Measurements from ENCODE around the gene PROM2. TPM values are rescaled to one million over a fixed set of nuclear protein-coding genes. Genes with fewer than 3 reads are reported as not detected.

PROM2 gene
- total and polyA plus RNA-seq, 2 experiments from 2014 or later: 2.1 to 2.2 TPM

DNA sequence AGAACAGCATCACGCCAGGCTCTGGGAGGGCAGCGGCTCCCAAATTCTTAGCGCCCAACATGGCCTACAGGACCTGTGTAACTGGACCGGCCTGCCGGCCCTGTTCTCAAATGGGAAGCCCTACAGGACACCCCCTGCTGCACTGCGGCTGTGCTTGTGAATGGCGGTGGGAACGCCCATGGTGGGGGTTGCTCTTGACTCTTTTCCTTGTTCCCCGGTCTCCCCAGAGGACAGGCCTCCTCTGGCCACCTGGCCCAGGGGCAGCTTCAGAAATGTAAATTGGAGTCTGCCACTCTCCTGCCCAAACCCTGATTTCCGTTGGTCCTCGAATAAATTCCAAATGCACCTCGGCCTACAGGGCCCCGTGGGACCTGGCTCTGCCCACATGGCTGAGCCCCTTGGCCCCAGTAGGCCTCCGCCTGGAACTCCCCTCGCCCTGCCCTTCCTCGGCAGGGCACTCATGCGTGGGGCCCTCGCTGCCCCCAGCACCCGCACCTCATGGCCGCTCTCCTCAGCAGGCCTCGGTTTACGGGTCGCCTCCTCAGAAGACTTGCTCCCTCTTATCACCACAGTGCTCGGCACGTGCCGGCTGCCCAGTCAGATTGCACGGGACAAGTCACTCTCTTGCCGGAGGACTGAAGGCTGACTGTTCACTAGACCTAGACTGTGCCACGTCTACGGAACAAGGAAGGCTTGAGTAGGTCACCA lies 52.3 kb downstream of the PROM2 start:
- Mint-ChIP-seq H3K36me3 (ENCODE audit: low read depth) (no peaks in the 10 kb centered on the region), H3K27ac (no peak overlapping the region), H3K4me1 (peaks cover 3% of the 10 kb centered on the region; the same call in 1 of the 3 replicates), H3K4me3 (no peak overlapping the region), H3K9me3 (no peaks in the 10 kb centered on the region; the same call in 1 of the 3 replicates), H3K27me3 (ENCODE audit: insufficient read depth, low read depth, poor library complexity) (peaks cover 11% of the 10 kb centered on the region)
- TF ChIP-seq, protein P1, sequence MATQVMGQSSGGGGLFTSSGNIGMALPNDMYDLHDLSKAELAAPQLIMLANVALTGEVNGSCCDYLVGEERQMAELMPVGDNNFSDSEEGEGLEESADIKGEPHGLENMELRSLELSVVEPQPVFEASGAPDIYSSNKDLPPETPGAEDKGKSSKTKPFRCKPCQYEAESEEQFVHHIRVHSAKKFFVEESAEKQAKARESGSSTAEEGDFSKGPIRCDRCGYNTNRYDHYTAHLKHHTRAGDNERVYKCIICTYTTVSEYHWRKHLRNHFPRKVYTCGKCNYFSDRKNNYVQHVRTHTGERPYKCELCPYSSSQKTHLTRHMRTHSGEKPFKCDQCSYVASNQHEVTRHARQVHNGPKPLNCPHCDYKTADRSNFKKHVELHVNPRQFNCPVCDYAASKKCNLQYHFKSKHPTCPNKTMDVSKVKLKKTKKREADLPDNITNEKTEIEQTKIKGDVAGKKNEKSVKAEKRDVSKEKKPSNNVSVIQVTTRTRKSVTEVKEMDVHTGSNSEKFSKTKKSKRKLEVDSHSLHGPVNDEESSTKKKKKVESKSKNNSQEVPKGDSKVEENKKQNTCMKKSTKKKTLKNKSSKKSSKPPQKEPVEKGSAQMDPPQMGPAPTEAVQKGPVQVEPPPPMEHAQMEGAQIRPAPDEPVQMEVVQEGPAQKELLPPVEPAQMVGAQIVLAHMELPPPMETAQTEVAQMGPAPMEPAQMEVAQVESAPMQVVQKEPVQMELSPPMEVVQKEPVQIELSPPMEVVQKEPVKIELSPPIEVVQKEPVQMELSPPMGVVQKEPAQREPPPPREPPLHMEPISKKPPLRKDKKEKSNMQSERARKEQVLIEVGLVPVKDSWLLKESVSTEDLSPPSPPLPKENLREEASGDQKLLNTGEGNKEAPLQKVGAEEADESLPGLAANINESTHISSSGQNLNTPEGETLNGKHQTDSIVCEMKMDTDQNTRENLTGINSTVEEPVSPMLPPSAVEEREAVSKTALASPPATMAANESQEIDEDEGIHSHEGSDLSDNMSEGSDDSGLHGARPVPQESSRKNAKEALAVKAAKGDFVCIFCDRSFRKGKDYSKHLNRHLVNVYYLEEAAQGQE (IDR thresholded peaks at IDR 0.05; ENCODE audit: unreplicated experiment): no peak
- TF ChIP-seq ZNF114 (CRISPR knock-in tag; IDR thresholded peaks at IDR 0.05) (no peak), POLR2AphosphoS5 (IDR thresholded peaks at IDR 0.05; ENCODE audit: low read depth) (no peak), EZH2 (IDR thresholded peaks at IDR 0.05; ENCODE audit: low read depth, unreplicated experiment) (no peak), CREB1 (CRISPR knock-in tag; IDR thresholded peaks at IDR 0.05; ENCODE audit: low read depth) (no peak), EZH2phosphoT487 (IDR thresholded peaks at IDR 0.05; ENCODE audit: unreplicated experiment) (no peak), NANOG (IDR thresholded peaks at IDR 0.05; ENCODE audit: borderline replicate concordance) (no peak), JUNB (IDR thresholded peaks at IDR 0.05; ENCODE audit: unreplicated experiment) (no peak), ZNF331 (CRISPR knock-in tag; IDR thresholded peaks at IDR 0.05; ENCODE audit: low read depth) (no peak), STAT1 (IDR thresholded peaks at IDR 0.05; ENCODE audit: unreplicated experiment) (no peak)
- TF ChIP-seq, protein P2, sequence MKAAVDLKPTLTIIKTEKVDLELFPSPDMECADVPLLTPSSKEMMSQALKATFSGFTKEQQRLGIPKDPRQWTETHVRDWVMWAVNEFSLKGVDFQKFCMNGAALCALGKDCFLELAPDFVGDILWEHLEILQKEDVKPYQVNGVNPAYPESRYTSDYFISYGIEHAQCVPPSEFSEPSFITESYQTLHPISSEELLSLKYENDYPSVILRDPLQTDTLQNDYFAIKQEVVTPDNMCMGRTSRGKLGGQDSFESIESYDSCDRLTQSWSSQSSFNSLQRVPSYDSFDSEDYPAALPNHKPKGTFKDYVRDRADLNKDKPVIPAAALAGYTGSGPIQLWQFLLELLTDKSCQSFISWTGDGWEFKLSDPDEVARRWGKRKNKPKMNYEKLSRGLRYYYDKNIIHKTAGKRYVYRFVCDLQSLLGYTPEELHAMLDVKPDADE (IDR thresholded peaks at IDR 0.05): no peak
- TF ChIP-seq, protein P3, sequence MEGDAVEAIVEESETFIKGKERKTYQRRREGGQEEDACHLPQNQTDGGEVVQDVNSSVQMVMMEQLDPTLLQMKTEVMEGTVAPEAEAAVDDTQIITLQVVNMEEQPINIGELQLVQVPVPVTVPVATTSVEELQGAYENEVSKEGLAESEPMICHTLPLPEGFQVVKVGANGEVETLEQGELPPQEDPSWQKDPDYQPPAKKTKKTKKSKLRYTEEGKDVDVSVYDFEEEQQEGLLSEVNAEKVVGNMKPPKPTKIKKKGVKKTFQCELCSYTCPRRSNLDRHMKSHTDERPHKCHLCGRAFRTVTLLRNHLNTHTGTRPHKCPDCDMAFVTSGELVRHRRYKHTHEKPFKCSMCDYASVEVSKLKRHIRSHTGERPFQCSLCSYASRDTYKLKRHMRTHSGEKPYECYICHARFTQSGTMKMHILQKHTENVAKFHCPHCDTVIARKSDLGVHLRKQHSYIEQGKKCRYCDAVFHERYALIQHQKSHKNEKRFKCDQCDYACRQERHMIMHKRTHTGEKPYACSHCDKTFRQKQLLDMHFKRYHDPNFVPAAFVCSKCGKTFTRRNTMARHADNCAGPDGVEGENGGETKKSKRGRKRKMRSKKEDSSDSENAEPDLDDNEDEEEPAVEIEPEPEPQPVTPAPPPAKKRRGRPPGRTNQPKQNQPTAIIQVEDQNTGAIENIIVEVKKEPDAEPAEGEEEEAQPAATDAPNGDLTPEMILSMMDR (conservative IDR thresholded peaks at IDR 0.05; ENCODE audit: low read depth in 2 of 2): no peak
- TF ChIP-seq, protein P4, sequence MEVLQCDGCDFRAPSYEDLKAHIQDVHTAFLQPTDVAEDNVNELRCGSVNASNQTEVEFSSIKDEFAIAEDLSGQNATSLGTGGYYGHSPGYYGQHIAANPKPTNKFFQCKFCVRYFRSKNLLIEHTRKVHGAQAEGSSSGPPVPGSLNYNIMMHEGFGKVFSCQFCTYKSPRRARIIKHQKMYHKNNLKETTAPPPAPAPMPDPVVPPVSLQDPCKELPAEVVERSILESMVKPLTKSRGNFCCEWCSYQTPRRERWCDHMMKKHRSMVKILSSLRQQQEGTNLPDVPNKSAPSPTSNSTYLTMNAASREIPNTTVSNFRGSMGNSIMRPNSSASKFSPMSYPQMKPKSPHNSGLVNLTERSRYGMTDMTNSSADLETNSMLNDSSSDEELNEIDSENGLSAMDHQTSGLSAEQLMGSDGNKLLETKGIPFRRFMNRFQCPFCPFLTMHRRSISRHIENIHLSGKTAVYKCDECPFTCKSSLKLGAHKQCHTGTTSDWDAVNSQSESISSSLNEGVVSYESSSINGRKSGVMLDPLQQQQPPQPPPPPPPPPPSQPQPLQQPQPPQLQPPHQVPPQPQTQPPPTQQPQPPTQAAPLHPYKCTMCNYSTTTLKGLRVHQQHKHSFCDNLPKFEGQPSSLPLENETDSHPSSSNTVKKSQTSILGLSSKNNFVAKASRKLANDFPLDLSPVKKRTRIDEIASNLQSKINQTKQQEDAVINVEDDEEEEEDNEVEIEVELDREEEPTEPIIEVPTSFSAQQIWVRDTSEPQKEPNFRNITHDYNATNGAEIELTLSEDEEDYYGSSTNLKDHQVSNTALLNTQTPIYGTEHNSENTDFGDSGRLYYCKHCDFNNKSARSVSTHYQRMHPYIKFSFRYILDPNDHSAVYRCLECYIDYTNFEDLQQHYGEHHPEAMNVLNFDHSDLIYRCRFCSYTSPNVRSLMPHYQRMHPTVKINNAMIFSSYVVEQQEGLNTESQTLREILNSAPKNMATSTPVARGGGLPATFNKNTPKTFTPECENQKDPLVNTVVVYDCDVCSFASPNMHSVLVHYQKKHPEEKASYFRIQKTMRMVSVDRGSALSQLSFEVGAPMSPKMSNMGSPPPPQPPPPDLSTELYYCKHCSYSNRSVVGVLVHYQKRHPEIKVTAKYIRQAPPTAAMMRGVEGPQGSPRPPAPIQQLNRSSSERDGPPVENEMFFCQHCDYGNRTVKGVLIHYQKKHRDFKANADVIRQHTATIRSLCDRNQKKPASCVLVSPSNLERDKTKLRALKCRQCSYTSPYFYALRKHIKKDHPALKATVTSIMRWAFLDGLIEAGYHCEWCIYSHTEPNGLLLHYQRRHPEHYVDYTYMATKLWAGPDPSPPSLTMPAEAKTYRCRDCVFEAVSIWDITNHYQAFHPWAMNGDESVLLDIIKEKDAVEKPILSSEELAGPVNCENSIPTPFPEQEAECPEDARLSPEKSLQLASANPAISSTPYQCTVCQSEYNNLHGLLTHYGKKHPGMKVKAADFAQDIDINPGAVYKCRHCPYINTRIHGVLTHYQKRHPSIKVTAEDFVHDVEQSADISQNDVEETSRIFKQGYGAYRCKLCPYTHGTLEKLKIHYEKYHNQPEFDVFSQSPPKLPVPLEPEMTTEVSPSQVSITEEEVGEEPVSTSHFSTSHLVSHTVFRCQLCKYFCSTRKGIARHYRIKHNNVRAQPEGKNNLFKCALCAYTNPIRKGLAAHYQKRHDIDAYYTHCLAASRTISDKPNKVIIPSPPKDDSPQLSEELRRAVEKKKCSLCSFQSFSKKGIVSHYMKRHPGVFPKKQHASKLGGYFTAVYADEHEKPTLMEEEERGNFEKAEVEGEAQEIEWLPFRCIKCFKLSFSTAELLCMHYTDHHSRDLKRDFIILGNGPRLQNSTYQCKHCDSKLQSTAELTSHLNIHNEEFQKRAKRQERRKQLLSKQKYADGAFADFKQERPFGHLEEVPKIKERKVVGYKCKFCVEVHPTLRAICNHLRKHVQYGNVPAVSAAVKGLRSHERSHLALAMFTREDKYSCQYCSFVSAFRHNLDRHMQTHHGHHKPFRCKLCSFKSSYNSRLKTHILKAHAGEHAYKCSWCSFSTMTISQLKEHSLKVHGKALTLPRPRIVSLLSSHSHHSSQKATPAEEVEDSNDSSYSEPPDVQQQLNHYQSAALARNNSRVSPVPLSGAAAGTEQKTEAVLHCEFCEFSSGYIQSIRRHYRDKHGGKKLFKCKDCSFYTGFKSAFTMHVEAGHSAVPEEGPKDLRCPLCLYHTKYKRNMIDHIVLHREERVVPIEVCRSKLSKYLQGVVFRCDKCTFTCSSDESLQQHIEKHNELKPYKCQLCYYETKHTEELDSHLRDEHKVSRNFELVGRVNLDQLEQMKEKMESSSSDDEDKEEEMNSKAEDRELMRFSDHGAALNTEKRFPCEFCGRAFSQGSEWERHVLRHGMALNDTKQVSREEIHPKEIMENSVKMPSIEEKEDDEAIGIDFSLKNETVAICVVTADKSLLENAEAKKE (CRISPR knock-in tag; IDR thresholded peaks at IDR 0.05): no peak
- Histone ChIP-seq H2AFZ (no peak overlapping the region), H4K20me1 (replicated peaks; ENCODE audit: insufficient read depth) (no peaks in the 10 kb centered on the region), H3K4me3 (no peak overlapping the region), H3K79me2 (replicated peaks; ENCODE audit: insufficient read depth) (no peaks in the 10 kb centered on the region), H3K27ac (ENCODE audit: low read depth) (no peak overlapping the region), H3K4me1 (ENCODE audit: insufficient read depth) (no peaks in the 10 kb centered on the region), H3K9me2 (ENCODE audit: insufficient read depth) (peaks cover 3% of the 10 kb centered on the region; the same call in 1 of the 2 replicates), H3K36me3 (ENCODE audit: insufficient read depth) (no peaks in the 10 kb centered on the region), H3K27me3 (ENCODE audit: insufficient read depth) (no peaks in the 10 kb centered on the region), H3F3A (replicated peaks; ENCODE audit: low read depth) (no peaks in the 10 kb centered on the region), H3K4me2 (no peak overlapping the region)
- ATAC-seq (no peak), DNase-seq (ENCODE audit: low spot score) (no peak)

All from GM23338 (cell line).